SK-N-MC (cell line): Measurements from ENCODE around the gene ZNFX1.

ENCODE experiments used
- EZH2 ChIP-seq: fragments of 200-600 bp; sonication (generic); IDR thresholded peaks from one replicate; pipeline ENCODE4 v1.6.1; 2017; ENCODE audit warnings: antibody characterized with exemption
- POLR2AphosphoS5 ChIP-seq: IDR thresholded peaks from 2 replicates; pipeline ENCODE4 v1.6.1; 2012; ENCODE audit warnings: mild to moderate bottlenecking, low read depth, low read length, borderline replicate concordance

DNA sequence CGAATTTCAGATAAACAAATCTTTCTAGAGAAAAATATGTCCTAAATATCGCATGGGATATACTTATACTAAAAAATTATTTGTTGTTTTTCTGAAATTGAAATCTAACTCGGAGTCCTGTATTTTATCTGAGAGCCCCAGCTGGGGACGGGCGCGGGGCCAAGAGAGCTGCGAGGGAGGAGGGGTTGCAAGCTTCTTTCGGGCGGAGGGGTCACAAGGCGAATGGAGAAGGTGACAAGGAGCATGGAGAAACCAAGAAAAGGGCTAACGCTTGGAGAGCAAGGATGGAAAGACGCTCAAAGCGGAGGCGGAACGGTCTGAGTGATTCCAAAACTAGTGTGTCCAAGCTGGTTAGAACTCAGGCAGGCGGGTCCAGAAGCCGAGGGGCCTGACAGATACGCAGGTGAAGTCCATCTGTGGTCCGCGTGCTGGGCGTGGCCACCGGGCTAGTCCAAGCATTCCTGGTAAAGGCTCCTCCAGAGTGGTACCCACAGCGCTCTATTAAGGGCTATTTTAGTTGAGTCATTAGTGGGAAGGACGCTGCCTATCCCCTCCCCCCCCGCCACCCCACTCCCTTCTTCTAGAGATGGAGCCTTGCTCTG, 41.5 kb upstream of the ZNFX1 start:
- no peak for TF ChIP-seq POLR2AphosphoS5
- no peak for TF ChIP-seq EZH2
